Prostate gland (tissue), 2 donors: ENCODE results near the gene IKZF2. TPM values are rescaled to one million over a fixed set of nuclear protein-coding genes. Genes with fewer than 3 reads are reported as not detected.

Experiments used
- DNase-seq: peaks from one replicate; pipeline ENCODE4 v3.0.0-alpha.2; 2019; ENCODE audit warnings: low spot score
- H3K27ac ChIP-seq, 2 donors: fragments of 200-600 bp; sonication (generic); 2 replicates each; pipeline ENCODE4 v1.5.1; 2017 to 2019
- H3K27me3 ChIP-seq: fragments of 200-600 bp; sonication (generic); replicated peaks from 2 replicates; pipeline ENCODE4 v1.5.1; 2019; ENCODE audit not compliant: insufficient read depth
- H3K36me3 ChIP-seq, 2 donors: fragments of 200-600 bp; sonication (generic); 1 replicate in 1 of 2; 2 replicates in 1 of 2; pipeline versions ENCODE4 v1.5.1 to v1.8.1; 2017 to 2019
- H3K4me1 ChIP-seq: fragments of 200-600 bp; sonication (generic); replicated peaks from 2 replicates; pipeline ENCODE4 v1.5.1; 2019
- H3K4me3 ChIP-seq, 2 donors: fragments of 200-600 bp; sonication (generic); 2 replicates each; pipeline ENCODE4 v1.5.1; 2017 to 2019
- H3K9me3 ChIP-seq: fragments of 200-600 bp; sonication (generic); 2 replicates; pipeline ENCODE4 v1.5.1; 2017
- CTCF ChIP-seq, 4 experiments: fragments of 200-600 bp in 2 of 4; fragments of 450-650 bp in 2 of 4; sonication (generic) in 2 of 4; IDR thresholded peaks; 1 replicate in 3 of 4; 2 replicates in 1 of 4; pipeline ENCODE4 v1.5.1; 2016 to 2019; ENCODE audit warnings: antibody characterized with exemption in 4 of 4, mild to moderate bottlenecking in 2 of 4, moderate library complexity in 2 of 4
- POLR2A ChIP-seq: fragments of 450-650 bp; IDR thresholded peaks from one replicate; pipeline ENCODE4 v1.6.1; 2016; ENCODE audit warnings: antibody characterized with exemption, mild to moderate bottlenecking
- POLR2AphosphoS5 ChIP-seq: sonication (generic); formaldehyde crosslinking; IDR thresholded peaks from one replicate; pipeline ENCODE4 v1.6.1; 2017; ENCODE audit warnings: antibody characterized with exemption
- WGBS: methylation state at CpG from one replicate; pipeline ENCODE4 v1.1.5; 2018; 5-methylcytosine and 5-hydroxymethylcytosine counted together
- intact Hi-C: fragments of 100-400 bp; cut with DNase I; formaldehyde crosslinking; loops from one replicate; pipeline ENCODE4 v1.14.2; 2022
- total RNA-seq, 2 donors: library from RNA; depleted of rRNA; stranded (reverse); fragments of >200 nt; gene quantifications; one replicate each; pipeline ENCODE4 v1.1.0, GENCODE V29; 2016

IKZF2 gene
- total RNA-seq, 2 donors from 2014 or later = 24.4 to 27.8 TPM

DNA sequence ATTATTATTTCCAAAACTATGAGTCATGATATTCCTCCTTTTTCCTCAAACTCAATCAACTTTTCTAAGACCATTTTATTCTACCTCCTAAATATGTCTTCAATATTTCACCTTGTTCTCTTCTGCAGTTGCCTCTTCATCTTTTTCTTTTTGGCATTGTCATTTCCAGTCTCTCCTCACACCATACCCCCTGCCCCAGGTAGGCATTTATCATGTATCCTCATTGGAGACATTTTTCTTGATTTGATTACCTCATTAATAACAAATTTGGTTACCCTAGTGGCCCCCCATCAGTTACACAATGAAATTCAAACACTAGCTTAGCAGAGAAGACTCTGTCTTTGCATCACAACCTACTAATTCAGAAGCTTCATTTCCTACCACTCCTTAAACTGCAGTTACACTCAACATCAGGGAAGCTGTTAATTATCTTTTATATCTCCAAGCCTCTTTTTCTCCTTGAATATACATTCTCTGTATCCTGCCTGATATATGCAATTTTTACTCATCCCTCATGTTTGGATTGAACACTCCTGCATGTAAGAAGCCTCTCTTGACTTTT lies 133.0 kb downstream of the IKZF2 start:
- Histone ChIP-seq H3K27me3 (no peaks in the 10 kb centered on the region), H3K4me3 (no peak overlapping the region), H3K27ac (no peak overlapping the region), H3K9me3 (no peaks in the 10 kb centered on the region), H3K36me3 (no peaks in the 10 kb centered on the region), H3K4me1 (no peaks in the 10 kb centered on the region)
- DNase-seq = no peak
- intact Hi-C loops = no loop called here
- TF ChIP-seq POLR2A (no peak), CTCF (IDR thresholded peaks at IDR 0.05) (no peak), POLR2AphosphoS5 (no peak)

- no peak for DNase-seq
- Histone ChIP-seq H3K4me3 (no peak overlapping the region), H3K27ac (no peak overlapping the region), H3K4me1 (no peaks in the 10 kb centered on the region), H3K36me3 (no peaks in the 10 kb centered on the region), H3K9me3 (no peaks in the 10 kb centered on the region), H3K27me3 (no peaks in the 10 kb centered on the region)
- TF ChIP-seq CTCF (IDR thresholded peaks at IDR 0.05) (no peak), POLR2AphosphoS5 (no peak), POLR2A (no peak)
- intact Hi-C loops = no loop called here
- WGBS = 86% methylated on average over 1 of the region's 1 CpG
Observed at GRCh38 chr2:213017404-213017803, 134.0 kb downstream of the IKZF2 start.

- intact Hi-C loops = no loop called here
- H3K36me3 ChIP-seq = no peaks in the 10 kb centered on the region
- H3K4me1 ChIP-seq = no peaks in the 10 kb centered on the region
- whole genome bisulfite sequencing = 59% methylated on average over 4 of the region's 4 CpGs
- H3K27ac ChIP-seq = no peak overlapping the region
- H3K27me3 ChIP-seq = no peaks in the 10 kb centered on the region
- H3K9me3 ChIP-seq = no peaks in the 10 kb centered on the region
- DNase-seq = no peak
- TF ChIP-seq POLR2AphosphoS5 (no peak), CTCF (IDR thresholded peaks at IDR 0.05) (no peak), POLR2A (no peak)
- H3K4me3 ChIP-seq = no peak overlapping the region
Observed at GRCh38 chr2:213016984-213017351, 134.4 kb downstream of the IKZF2 start.

GRCh38 chr2:213016166-213016983 lies 135.0 kb downstream of the IKZF2 start:
- no peak for DNase-seq
- H3K27me3 ChIP-seq = no peaks in the 10 kb centered on the region
- TF ChIP-seq POLR2A = no peak
- no peak for TF ChIP-seq POLR2AphosphoS5
- TF ChIP-seq CTCF (IDR thresholded peaks at IDR 0.05) = no peak
- H3K36me3 ChIP-seq = no peaks in the 10 kb centered on the region
- no peak overlapping the region for H3K4me3 ChIP-seq
- no peaks in the 10 kb centered on the region for H3K9me3 ChIP-seq
- intact Hi-C loops = no loop called here
- no peak overlapping the region for H3K27ac ChIP-seq
- WGBS = 96% methylated on average over 3 of the region's 3 CpGs
- no peaks in the 10 kb centered on the region for H3K4me1 ChIP-seq
